Measurements from ENCODE around the gene HECTD1. TPM values are rescaled to one million over a fixed set of nuclear protein-coding genes. Genes with fewer than 3 reads are reported as not detected.

HECTD1 gene
- polyA plus RNA-seq, 1 of the 3 experiments (the other 2 are of a cell fraction) = 43.2 TPM

- TF ChIP-seq FOSL2 (IDR thresholded peaks at IDR 0.05; ENCODE audit: borderline replicate concordance, low read depth) = no peak
- no peak for TF ChIP-seq SIN3A (IDR thresholded peaks at IDR 0.05; ENCODE audit: borderline replicate concordance, low read depth, low read length)
- no peak for TF ChIP-seq EZH2phosphoT487 (IDR thresholded peaks at IDR 0.05; ENCODE audit: borderline replicate concordance, low read depth)
- TF ChIP-seq FOXM1 (IDR thresholded peaks at IDR 0.05; ENCODE audit: low read depth) = no peak
- no peak for TF ChIP-seq REST (IDR thresholded peaks at IDR 0.05; ENCODE audit: low read depth, low read length)
- no peak for TF ChIP-seq JUND (IDR thresholded peaks at IDR 0.05)
- no peak for TF ChIP-seq FOXJ3 (CRISPR knock-in tag; IDR thresholded peaks at IDR 0.05)
- no peak for TF ChIP-seq TCF12 (IDR thresholded peaks at IDR 0.05)
- no peak for TF ChIP-seq RFX5 (IDR thresholded peaks at IDR 0.05; ENCODE audit: low read length)
- TF ChIP-seq TAF1 (IDR thresholded peaks at IDR 0.05; ENCODE audit: borderline replicate concordance, low read depth, low read length) = no peak
- TF ChIP-seq ZBTB33 (IDR thresholded peaks at IDR 0.05; ENCODE audit: borderline replicate concordance, low read depth) = no peak
- TF ChIP-seq NRF1 (IDR thresholded peaks at IDR 0.05; ENCODE audit: low read depth, low read length) = no peak
- TF ChIP-seq NFIC (IDR thresholded peaks at IDR 0.05; ENCODE audit: borderline replicate concordance) = no peak
- no peak for TF ChIP-seq SMC3 (IDR thresholded peaks at IDR 0.05; ENCODE audit: low read depth, low read length)
- TF ChIP-seq PBX3 (IDR thresholded peaks at IDR 0.05) = no peak
- H2AFZ ChIP-seq (ENCODE audit: low read depth) = no peak overlapping the region
- H3K9me3 ChIP-seq = no peaks in the 10 kb centered on the region
- CTCF ChIA-PET = no interaction called here
- no peaks in the 10 kb centered on the region for H3K4me1 ChIP-seq (ENCODE audit: control insufficient read depth in 1 of 2, insufficient read depth in 2 of 2, low read depth in 1 of 2, low read length in 1 of 2)
- H3K79me2 ChIP-seq (ENCODE audit: insufficient read depth) = no peaks in the 10 kb centered on the region
- no peak overlapping the region for H3K9ac ChIP-seq
- no peak for DNase-seq
- no peaks in the 10 kb centered on the region for H3K27me3 ChIP-seq (ENCODE audit: insufficient read depth)
- 87% methylated on average over 3 of the region's 3 CpGs for WGBS (ENCODE audit: low lambda C conversion rate)
- H3K27ac ChIP-seq (ENCODE audit: low read depth in 2 of 2, low read length in 1 of 2) = no peak overlapping the region
- H3K4me3 ChIP-seq (ENCODE audit: low read depth in 2 of 2, low read length in 1 of 2) = no peak overlapping the region
- H4K20me1 ChIP-seq (ENCODE audit: insufficient read depth) = no peaks in the 10 kb centered on the region
- H3K9me2 ChIP-seq = no peaks in the 10 kb centered on the region
- POLR2A ChIA-PET = interaction anchor here (1.0 kb wide), 1 partner anchor 28 kb away, joined by 3 read pairs; the partner anchor contains the start of gene HECTD1
- no peak overlapping the region for H3K4me2 ChIP-seq
- no peaks in the 10 kb centered on the region for H3K36me3 ChIP-seq (replicated peaks in 1 of 2; ENCODE audit: control insufficient read depth in 1 of 2, insufficient read depth in 2 of 2, low read length in 1 of 2)
- no peaks in the 10 kb centered on the region for H3F3A ChIP-seq (replicated peaks; ENCODE audit: insufficient read depth)
These were observed 27.9 kb upstream of the HECTD1 start for GRCh38 chr14:31235462-31235861.
